PC-3 (cell line): ENCODE data around the gene GPC6. TPM values are rescaled to one million over a fixed set of nuclear protein-coding genes. Genes with fewer than 3 reads are reported as not detected.

ENCODE experiments used
- ATAC-seq: fragments of 200-7000 bp; cut with Tn5 transposase; 2 replicates; pipeline ENCODE4 v1.9.1; 2020; ENCODE audit warnings: mild to moderate bottlenecking, moderate library complexity
- BruUV-seq: library from RNA; stranded (reverse); fragments of 400-500 nt; replicated peaks from 2 replicates; lab custom pipeline; 2021; lab: Mats Ljungman, UMichigan
- CTCF ChIA-PET: fragments of 300-600 bp; sonication (Branson Sonifier 250); formaldehyde crosslinking; loops from one replicate; lab custom pipeline; 2022; ENCODE audit warnings: antibody characterized with exemption; lab: Charles Lee
- POLR2A ChIA-PET: fragments of 300-600 bp; sonication (Branson Sonifier 250); formaldehyde crosslinking; loops from one replicate; lab custom pipeline; 2022; ENCODE audit warnings: antibody characterized with exemption; ENCODE audit not compliant: unreplicated experiment; lab: Charles Lee
- DNase-seq: peaks from one replicate; pipeline ENCODE4 v3.0.0-alpha.2; 2015
- H2AFZ ChIP-seq: fragments of 300-600 bp; sonication (generic); 2 replicates; pipeline ENCODE4 v1.6.0; 2016; ENCODE audit warnings: antibody characterized with exemption, low read length
- H3F3A ChIP-seq: fragments of 300-600 bp; sonication (generic); one replicate; pipeline ENCODE4 v1.6.0; 2017; ENCODE audit warnings: antibody characterized with exemption, low read length, control low read depth, mild to moderate bottlenecking; ENCODE audit not compliant: unreplicated experiment
- H3K27ac ChIP-seq: fragments of 300-600 bp; sonication (generic); 2 replicates; pipeline ENCODE4 v1.5.1; 2016; ENCODE audit warnings: mild to moderate bottlenecking, low read length
- H3K27me3 ChIP-seq: fragments of 300-600 bp; sonication (generic); 2 replicates; pipeline ENCODE4 v1.6.1; 2016; ENCODE audit warnings: low read length, mixed read lengths
- H3K36me3 ChIP-seq: fragments of 300-600 bp; sonication (generic); 2 replicates; pipeline ENCODE4 v1.6.1; 2016; ENCODE audit warnings: low read depth, mixed run types, low read length, mixed read lengths
- H3K4me1 ChIP-seq: fragments of 300-600 bp; sonication (generic); 2 replicates; pipeline ENCODE4 v1.5.1; 2016; ENCODE audit warnings: low read length; ENCODE audit not compliant: insufficient read depth
- H3K4me2 ChIP-seq: fragments of 300-600 bp; sonication (generic); 2 replicates; pipeline ENCODE4 v1.6.0; 2016; ENCODE audit warnings: low read length
- H3K4me3 ChIP-seq: fragments of 300-600 bp; sonication (generic); 2 replicates; pipeline ENCODE4 v1.5.1; 2016; ENCODE audit warnings: mild to moderate bottlenecking, low read length, mixed read lengths
- H3K79me2 ChIP-seq: fragments of 300-600 bp; sonication (generic); 2 replicates; pipeline ENCODE4 v1.6.1; 2017; ENCODE audit warnings: low read length, mixed read lengths
- H3K9ac ChIP-seq: fragments of 300-600 bp; sonication (generic); 2 replicates; pipeline ENCODE4 v1.6.0; 2016; ENCODE audit warnings: mild to moderate bottlenecking, low read length
- H3K9me2 ChIP-seq: fragments of 300-600 bp; sonication (generic); replicated peaks from 2 replicates; pipeline ENCODE4 v1.6.1; 2016; ENCODE audit warnings: mixed run types, low read length, mixed read lengths
- H3K9me3 ChIP-seq: fragments of 300-600 bp; sonication (generic); 2 replicates; pipeline ENCODE4 v1.6.1; 2016; ENCODE audit warnings: low read length, mixed read lengths
- H4K20me1 ChIP-seq: fragments of 300-600 bp; sonication (generic); 2 replicates; pipeline ENCODE4 v1.6.1; 2016; ENCODE audit warnings: low read length, mixed read lengths
- EZH2 ChIP-seq: fragments of 300-600 bp; sonication (generic); IDR thresholded peaks from one replicate; pipeline ENCODE4 v1.6.1; 2017; ENCODE audit warnings: antibody characterized with exemption, mild to moderate bottlenecking, low read length; ENCODE audit not compliant: unreplicated experiment
- EZH2phosphoT487 ChIP-seq: fragments of 300-600 bp; sonication (generic); IDR thresholded peaks from 2 replicates; pipeline ENCODE4 v1.6.1; 2018; ENCODE audit warnings: mild to moderate bottlenecking, antibody characterized with exemption, low read length, borderline replicate concordance
- intact Hi-C: fragments of 100-400 bp; cut with micrococcal nuclease; formaldehyde crosslinking; loops from 2 replicates; pipeline ENCODE4 v1.9.0; 2023
- total RNA-seq: library from RNA; depleted of rRNA; stranded (reverse); fragments of >200 nt; gene quantifications from 2 replicates; pipeline ENCODE4 v1.2.3, GENCODE V29; 2014
- TF ChIP-seq, protein P1 (sequence below): fragments of 300-600 bp; sonication (generic); conservative IDR thresholded peaks from 2 replicates; pipeline ENCODE4 v1.5.1; 2017; ENCODE audit warnings: antibody characterized with exemption, low read depth, mild to moderate bottlenecking, low read length

GPC6 gene
- total RNA-seq, 1 experiment from 2014 or later = 3.5 TPM

DNA sequence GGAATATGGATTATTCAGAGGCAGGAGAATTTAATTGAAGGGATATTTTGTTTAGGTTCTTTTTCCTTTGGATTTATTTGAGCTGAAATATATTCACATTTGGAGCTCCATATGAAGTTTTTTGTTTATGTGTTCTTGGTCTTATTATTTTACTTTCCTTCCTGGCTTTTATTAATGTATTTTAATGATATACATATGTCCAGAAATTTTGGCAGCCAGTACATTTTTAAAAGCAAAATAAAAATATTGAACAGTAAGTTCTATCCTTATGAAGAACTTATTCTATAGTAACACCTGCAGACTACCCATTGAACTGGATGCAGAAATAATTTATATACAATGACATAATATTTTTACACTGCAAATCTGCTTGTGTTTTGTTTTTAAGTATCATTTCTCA lies 323.6 kb downstream of the GPC6 start:
- Histone ChIP-seq H2AFZ (no peak overlapping the region), H3K27ac (no peak overlapping the region), H3K9ac (no peak overlapping the region), H3K36me3 (no peaks in the 10 kb centered on the region), H3K9me2 (no peaks in the 10 kb centered on the region), H3K4me1 (peaks cover 11% of the 10 kb centered on the region), H3K9me3 (no peaks in the 10 kb centered on the region), H3F3A (no peaks in the 10 kb centered on the region), H3K4me3 (no peak overlapping the region), H4K20me1 (no peaks in the 10 kb centered on the region), H3K79me2 (no peaks in the 10 kb centered on the region), H3K27me3 (no peaks in the 10 kb centered on the region), H3K4me2 (no peak overlapping the region)
- no peak for ATAC-seq
- ChIA-PET POLR2A (no interaction called here), CTCF (no interaction called here)
- intact Hi-C loops = no loop called here
- BruUV-seq = no TSS peak
- no peak for TF ChIP-seq EZH2
- no peak for TF ChIP-seq EZH2phosphoT487
- TF ChIP-seq, protein P1, sequence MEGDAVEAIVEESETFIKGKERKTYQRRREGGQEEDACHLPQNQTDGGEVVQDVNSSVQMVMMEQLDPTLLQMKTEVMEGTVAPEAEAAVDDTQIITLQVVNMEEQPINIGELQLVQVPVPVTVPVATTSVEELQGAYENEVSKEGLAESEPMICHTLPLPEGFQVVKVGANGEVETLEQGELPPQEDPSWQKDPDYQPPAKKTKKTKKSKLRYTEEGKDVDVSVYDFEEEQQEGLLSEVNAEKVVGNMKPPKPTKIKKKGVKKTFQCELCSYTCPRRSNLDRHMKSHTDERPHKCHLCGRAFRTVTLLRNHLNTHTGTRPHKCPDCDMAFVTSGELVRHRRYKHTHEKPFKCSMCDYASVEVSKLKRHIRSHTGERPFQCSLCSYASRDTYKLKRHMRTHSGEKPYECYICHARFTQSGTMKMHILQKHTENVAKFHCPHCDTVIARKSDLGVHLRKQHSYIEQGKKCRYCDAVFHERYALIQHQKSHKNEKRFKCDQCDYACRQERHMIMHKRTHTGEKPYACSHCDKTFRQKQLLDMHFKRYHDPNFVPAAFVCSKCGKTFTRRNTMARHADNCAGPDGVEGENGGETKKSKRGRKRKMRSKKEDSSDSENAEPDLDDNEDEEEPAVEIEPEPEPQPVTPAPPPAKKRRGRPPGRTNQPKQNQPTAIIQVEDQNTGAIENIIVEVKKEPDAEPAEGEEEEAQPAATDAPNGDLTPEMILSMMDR = no peak
- no peak for DNase-seq

GRCh38 chr13:93552596-93552995 lies 326.0 kb downstream of the GPC6 start:
- no peak overlapping the region for H3K27ac ChIP-seq
- no peaks in the 10 kb centered on the region for H3K9me2 ChIP-seq
- no peaks in the 10 kb centered on the region for H3K9me3 ChIP-seq
- no peaks in the 10 kb centered on the region for H3K36me3 ChIP-seq
- H4K20me1 ChIP-seq = no peaks in the 10 kb centered on the region
- BruUV-seq = no TSS peak
- no peaks in the 10 kb centered on the region for H3F3A ChIP-seq
- no peak overlapping the region for H3K9ac ChIP-seq
- intact Hi-C loops = no loop called here
- H3K4me1 ChIP-seq = peaks cover 7% of the 10 kb centered on the region
- ChIA-PET POLR2A (no interaction called here), CTCF (no interaction called here)
- TF ChIP-seq, protein P1 = no peak
- TF ChIP-seq EZH2 = no peak
- TF ChIP-seq EZH2phosphoT487 = no peak
- no peaks in the 10 kb centered on the region for H3K27me3 ChIP-seq
- no peak overlapping the region for H2AFZ ChIP-seq
- no peaks in the 10 kb centered on the region for H3K79me2 ChIP-seq
- no peak overlapping the region for H3K4me3 ChIP-seq
- ATAC-seq (no peak), DNase-seq (no peak)
- no peak overlapping the region for H3K4me2 ChIP-seq

DNA sequence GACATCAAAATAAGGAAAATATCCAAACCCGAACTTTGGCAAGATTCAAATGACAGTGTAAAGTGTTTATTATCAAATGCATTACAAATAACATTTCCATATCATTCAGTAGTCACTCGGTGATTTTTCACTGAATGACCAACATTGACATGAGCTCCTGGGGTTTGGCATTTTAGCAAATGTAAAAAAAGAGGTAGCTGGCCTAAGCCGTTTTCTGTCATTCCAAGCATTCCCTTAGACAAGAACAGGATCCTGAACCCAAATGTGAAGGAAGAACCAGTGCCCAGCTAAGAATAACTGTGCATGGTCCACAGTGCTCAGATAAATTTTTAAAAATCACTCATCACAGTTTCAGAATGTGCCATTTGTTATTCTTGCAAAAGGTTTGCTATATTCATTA lies 327.9 kb downstream of the GPC6 start:
- no peak for TF ChIP-seq EZH2phosphoT487
- no peak for TF ChIP-seq EZH2
- TF ChIP-seq, protein P1 = no peak
- Histone ChIP-seq H3K79me2 (no peaks in the 10 kb centered on the region), H3K9ac (no peak overlapping the region), H3K4me3 (no peak overlapping the region), H3K9me2 (no peaks in the 10 kb centered on the region), H3K27me3 (no peaks in the 10 kb centered on the region), H3K36me3 (no peaks in the 10 kb centered on the region), H3K27ac (no peak overlapping the region), H4K20me1 (no peaks in the 10 kb centered on the region), H2AFZ (no peak overlapping the region), H3K9me3 (no peaks in the 10 kb centered on the region), H3F3A (no peaks in the 10 kb centered on the region), H3K4me2 (no peak overlapping the region), H3K4me1 (peaks cover 6% of the 10 kb centered on the region)
- no peak for ATAC-seq
- intact Hi-C loops = no loop called here
- ChIA-PET POLR2A (no interaction called here), CTCF (no interaction called here)
- no peak for DNase-seq
- no TSS peak for BruUV-seq
